Stimulated activated CD8-positive, alpha-beta memory T cell treated with anti-CD3 and anti-CD28 coated beads, Interleukin-12 subunit alpha, Interleukin-12 subunit beta, amount 100 ng/mL, for 1 hour (primary cell): ENCODE measurements around the gene CCDC126.
A peak's percentile ranks its signal among the peaks of the same experiment; 100 is the strongest.
"Not testable (repeated sequence)": the region's sequence is repeated elsewhere in the genome, so short reads cannot be mapped to it uniquely, and the experiment has no call there.

Experiments used
- DNase-seq: peaks from one replicate; pipeline ENCODE4 v3.0.0-alpha.2; 2020; ENCODE audit warnings: low read depth

Gene CCDC126

GRCh38 chr7:23597094-23598091, at the start of gene CCDC126:
Gene CCDC126 (plus strand): TSS chr7:23597382. CDS start chr7:23611316, 13,934 bp downstream.
- DNase-seq: peak; percentile 65

- DNase-seq: no peak
Observed at GRCh38 chr7:23547662-23548061, 49.5 kb upstream of the CCDC126 start.

DNA sequence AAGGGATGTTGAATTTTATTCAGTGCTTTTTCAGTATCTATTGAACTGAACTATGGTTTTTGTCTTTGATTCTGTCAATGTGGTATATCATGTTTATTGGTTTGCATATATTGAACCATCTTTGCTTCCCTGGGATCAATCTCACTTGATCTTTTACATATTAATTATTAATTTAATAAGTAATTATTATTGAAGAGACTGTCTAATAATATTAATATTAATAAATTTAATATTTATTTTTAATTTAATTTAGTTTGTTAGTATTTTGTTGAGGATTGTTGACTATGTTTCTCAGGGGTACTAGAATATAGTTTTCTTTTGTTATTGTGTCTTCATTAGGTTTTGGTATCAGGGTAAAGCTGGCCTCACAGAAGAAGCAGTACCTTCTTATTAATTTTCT, 38.9 kb upstream of the CCDC126 start:
- no peak for DNase-seq

- peak; percentile 32 for DNase-seq
Observed at GRCh38 chr7:23570592-23571200, 26.5 kb upstream of the CCDC126 start.

DNA sequence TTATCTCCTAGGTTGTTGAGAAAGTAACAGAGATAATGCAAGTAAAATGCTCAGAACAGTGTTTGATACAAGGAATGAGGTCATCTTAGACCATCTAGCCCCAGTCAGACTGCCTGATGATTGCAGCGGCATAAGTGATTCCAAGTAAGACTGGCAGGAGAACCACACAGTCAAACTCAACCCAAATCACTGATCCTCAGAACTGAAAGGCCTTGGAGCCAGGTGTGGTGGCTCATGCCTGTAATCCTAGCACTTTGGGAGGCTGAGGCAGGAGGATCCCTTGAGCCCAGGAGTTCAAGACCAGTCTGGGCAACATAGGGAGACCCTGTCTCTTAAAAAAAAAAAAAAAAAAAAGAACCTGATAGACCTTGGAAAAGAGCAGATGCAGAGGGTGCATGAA, 15.2 kb upstream of the CCDC126 start:
- not testable (repeated sequence) for DNase-seq

DNA sequence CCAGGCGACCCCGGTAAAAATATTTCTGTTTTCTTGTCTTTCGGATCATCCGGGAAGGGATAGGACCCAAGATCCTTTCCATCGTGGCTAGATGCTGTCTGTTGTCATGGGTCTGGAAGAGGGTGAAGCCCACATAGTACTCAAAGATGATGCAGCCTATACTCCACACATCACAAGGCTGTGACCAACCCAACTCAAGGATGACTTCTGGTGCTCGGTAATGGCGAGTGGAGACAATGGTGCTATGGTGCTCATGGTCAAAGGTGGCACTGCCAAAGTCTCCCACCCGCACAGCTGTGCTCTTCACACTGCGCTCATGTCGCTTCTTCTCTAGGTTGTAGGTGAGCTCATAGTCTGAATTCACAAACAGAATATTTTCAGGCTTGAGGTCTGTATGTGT, 11.9 kb upstream of the CCDC126 start:
- DNase-seq: not testable (repeated sequence)

DNA sequence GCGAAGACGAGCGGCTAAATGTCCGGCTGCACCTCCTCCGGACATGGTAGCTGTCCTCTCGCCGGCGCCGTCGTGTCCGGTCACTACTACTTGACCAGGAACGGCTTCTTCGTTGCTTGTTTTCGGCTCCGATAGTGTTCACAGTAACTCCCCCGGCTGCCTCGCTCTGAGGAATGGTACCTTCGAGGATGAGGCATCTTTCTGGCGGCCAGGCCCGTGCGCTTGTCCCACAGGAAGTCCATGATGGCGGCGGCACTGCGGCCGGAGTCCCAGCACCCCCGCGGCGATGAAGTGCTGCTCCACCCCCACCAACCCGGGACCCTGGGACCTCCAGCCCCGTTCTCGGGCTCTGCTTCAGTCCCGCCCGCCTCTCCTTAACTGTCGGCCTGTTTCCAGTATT, 11.0 kb upstream of the CCDC126 start:
- DNase-seq: no peak

- DNase-seq: no peak
Observed at GRCh38 chr7:23590529-23590928, 6.7 kb upstream of the CCDC126 start.

GRCh38 chr7:23593706-23594105, 3.5 kb upstream of the CCDC126 start:
- DNase-seq: no peak

DNA sequence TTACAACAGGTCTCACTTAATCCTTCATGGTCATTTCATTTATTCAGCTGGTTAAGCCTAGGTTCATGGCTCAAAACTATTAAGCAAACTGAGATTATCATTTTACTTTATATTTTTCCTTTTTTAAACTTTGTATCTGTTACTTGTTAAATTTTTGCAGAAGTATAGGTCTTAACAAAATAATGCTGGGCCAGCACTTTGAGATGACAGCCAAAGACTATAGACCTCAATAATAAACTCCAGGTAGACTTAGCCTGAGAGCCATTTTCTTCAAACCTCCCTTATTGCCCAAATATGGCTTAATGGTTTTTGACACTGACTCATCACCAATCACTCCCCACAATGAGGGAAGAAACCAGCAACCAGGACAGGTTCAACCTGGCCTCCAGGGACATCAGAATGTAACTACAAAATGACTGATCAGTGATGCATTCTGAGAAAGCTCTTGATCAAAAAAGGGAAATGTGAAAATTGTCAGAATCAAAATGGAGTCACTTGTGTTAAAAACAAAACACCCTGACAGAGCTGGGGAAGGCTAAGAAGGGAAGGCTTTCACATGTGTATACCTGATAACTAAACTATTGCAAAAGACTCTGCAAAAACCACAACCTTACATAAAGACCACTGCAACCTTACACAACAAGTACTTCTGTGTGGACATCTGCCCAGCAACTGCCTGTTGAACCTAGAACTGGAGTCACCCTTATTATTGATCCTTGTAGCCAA, 2.1 kb upstream of the CCDC126 start:
- no peak for DNase-seq

GRCh38 chr7:23598296-23598695, 1.1 kb downstream of the CCDC126 start:
- no peak for DNase-seq

DNA sequence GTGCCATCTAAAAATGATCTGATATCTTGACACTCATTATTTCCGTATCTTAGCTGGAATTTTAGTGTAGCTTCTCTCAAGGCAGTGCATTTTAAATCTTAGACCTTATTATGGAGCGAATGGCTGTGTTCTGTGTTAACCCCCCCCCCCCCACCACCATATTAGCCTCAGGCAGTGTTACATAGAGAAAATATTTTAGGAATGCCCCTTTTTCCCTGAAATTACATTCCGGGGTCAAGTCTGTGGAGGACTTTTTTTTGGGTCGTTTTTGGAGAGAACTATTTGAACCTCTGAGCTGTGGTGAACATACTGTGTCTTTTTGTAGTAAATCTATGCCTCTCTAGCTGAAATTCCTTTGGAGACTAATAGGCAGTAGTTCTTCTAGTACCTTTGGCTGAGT, 3.1 kb downstream of the CCDC126 start:
- DNase-seq: no peak

GRCh38 chr7:23603632-23604295, 6.6 kb downstream of the CCDC126 start:
- DNase-seq: no peak

GRCh38 chr7:23604296-23604640, 7.1 kb downstream of the CCDC126 start:
- no peak for DNase-seq

GRCh38 chr7:23607130-23607529, 9.9 kb downstream of the CCDC126 start:
- DNase-seq: no peak

GRCh38 chr7:23607866-23608265, 10.7 kb downstream of the CCDC126 start:
- no peak for DNase-seq

GRCh38 chr7:23615331-23615730, 18.1 kb downstream of the CCDC126 start:
- DNase-seq: no peak

GRCh38 chr7:23616593-23616992, 19.4 kb downstream of the CCDC126 start:
- no peak for DNase-seq

DNA sequence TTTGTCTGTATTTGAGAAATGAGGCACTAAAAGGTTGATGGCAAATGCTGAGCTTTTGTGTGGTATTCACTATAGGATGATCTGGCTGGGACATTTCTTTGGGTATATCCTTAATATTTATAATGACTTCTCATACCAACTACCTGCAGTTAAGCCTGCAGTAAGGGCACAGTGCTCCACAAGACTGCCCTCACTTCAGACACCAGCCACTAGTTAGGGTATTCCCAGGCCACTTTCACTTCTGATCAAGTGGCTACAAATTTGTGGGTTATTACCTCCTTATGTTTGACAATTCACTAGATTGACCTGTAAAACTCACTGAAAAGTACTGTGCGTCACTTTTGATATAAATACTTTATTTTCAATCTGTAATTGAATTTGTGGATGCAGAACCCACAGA, 20.3 kb downstream of the CCDC126 start:
- no peak for DNase-seq

GRCh38 chr7:23618241-23618640, 21.1 kb downstream of the CCDC126 start:
- DNase-seq: no peak

DNA sequence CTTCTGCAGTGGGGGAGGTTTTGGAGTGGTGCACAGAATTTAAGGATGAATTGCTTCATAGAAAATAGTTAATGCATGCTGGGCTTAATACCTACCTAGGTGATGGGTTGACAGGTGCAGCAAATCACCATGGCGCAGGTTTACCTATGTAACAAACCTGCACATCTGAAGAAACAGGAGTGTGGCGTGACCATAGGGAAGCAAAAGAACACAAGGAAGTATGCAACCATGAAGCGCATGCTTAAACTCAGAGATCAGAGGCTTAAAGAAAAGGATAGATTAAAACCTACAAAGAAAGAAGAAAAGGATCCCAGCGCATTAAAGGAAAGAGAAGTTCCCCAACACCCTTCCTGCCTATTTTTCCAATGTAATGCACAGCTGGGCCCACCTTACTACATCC, 22.0 kb downstream of the CCDC126 start:
- no peak for DNase-seq

GRCh38 chr7:23622506-23622925, 25.3 kb downstream of the CCDC126 start:
- no peak for DNase-seq
